IMR-90 (cell line): ENCODE data around the gene AGTPBP1. TPM values are rescaled to one million over a fixed set of nuclear protein-coding genes. Genes with fewer than 3 reads are reported as not detected.

Experiments used
- ATAC-seq: fragments of 200-7000 bp; cut with Tn5 transposase; 2 replicates; pipeline ENCODE4 v1.9.1; 2020; ENCODE audit warnings: low read depth, mild to moderate bottlenecking, moderate library complexity
- BruUV-seq: library from RNA; stranded (reverse); fragments of 400-500 nt; replicated peaks from 2 replicates; lab custom pipeline; 2021; lab: Mats Ljungman, UMichigan
- CTCF ChIA-PET: fragments of 300-600 bp; formaldehyde crosslinking; extraction: SDS; loops from one replicate; lab custom pipeline; 2021; ENCODE audit warnings: antibody characterized with exemption; lab: Yijun Ruan, JAX
- POLR2A ChIA-PET: fragments of 300-600 bp; sonication (Branson Sonifier 250); formaldehyde crosslinking; loops from one replicate; lab custom pipeline; 2022; ENCODE audit warnings: antibody characterized with exemption; ENCODE audit not compliant: unreplicated experiment; lab: Charles Lee
- DNase-seq: peaks from one replicate; pipeline ENCODE4 v3.0.0; 2013
- H2AFZ ChIP-seq: replicated peaks from 2 replicates; pipeline ENCODE3; 2013; ENCODE audit warnings: low read length, mild to moderate bottlenecking; ENCODE audit not compliant: poor library complexity
- H2AK5ac ChIP-seq: 2 replicates; pipeline ENCODE4 v1.6.1; 2013; ENCODE audit warnings: low read depth, low read length, inconsistent platforms
- H2AK9ac ChIP-seq: replicated peaks from 2 replicates; pipeline ENCODE3; 2013; ENCODE audit warnings: mild to moderate bottlenecking, low read depth, low read length, moderate library complexity; ENCODE audit not compliant: poor library complexity
- H2BK120ac ChIP-seq: 2 replicates; pipeline ENCODE4 v1.6.1; 2013; ENCODE audit warnings: low read depth, low read length, inconsistent platforms
- H2BK15ac ChIP-seq: 3 replicates; pipeline ENCODE4 v1.6.1; 2013; ENCODE audit warnings: low read depth, low read length, inconsistent platforms
- H2BK20ac ChIP-seq: 2 replicates; pipeline ENCODE4 v1.6.1; 2013; ENCODE audit warnings: low read depth, mild to moderate bottlenecking, inconsistent platforms, low read length, moderate library complexity
- H2BK5ac ChIP-seq: 2 replicates; pipeline ENCODE4 v1.6.1; 2013; ENCODE audit warnings: mild to moderate bottlenecking, low read depth, low read length, inconsistent platforms; ENCODE audit not compliant: poor library complexity, severe bottlenecking
- H3K14ac ChIP-seq: replicated peaks from 2 replicates; pipeline ENCODE4 v1.6.1; 2013; ENCODE audit warnings: low read depth, low read length, inconsistent platforms
- H3K18ac ChIP-seq: 2 replicates; pipeline ENCODE4 v1.6.1; 2013; ENCODE audit warnings: low read depth, low read length, control low read depth
- H3K23ac ChIP-seq: 2 replicates; pipeline ENCODE4 v1.6.1; 2013; ENCODE audit warnings: low read depth, low read length, inconsistent platforms
- H3K27ac ChIP-seq: 2 replicates; pipeline ENCODE4 v1.5.1; 2013; ENCODE audit warnings: mild to moderate bottlenecking, control low read depth, low read length; ENCODE audit not compliant: insufficient read depth
- H3K27me3 ChIP-seq: 2 replicates; pipeline ENCODE4 v1.6.1; 2013; ENCODE audit warnings: low read length; ENCODE audit not compliant: control insufficient read depth, insufficient read depth
- H3K36me3 ChIP-seq: 2 replicates; pipeline ENCODE4 v1.6.1; 2013; ENCODE audit warnings: low read length, mixed read lengths; ENCODE audit not compliant: control insufficient read depth, insufficient read depth
- H3K4ac ChIP-seq: 2 replicates; pipeline ENCODE4 v1.6.1; 2013; ENCODE audit warnings: low read depth, low read length, inconsistent platforms
- H3K4me1 ChIP-seq: 2 replicates; pipeline ENCODE4 v1.6.1; 2013; ENCODE audit warnings: low read length, mixed read lengths; ENCODE audit not compliant: control insufficient read depth, insufficient read depth
- H3K4me2 ChIP-seq: 2 replicates; pipeline ENCODE4 v1.6.1; 2013; ENCODE audit warnings: low read depth, mild to moderate bottlenecking, control low read depth, low read length, moderate library complexity
- H3K4me3 ChIP-seq: 2 replicates; pipeline ENCODE4 v1.5.1; 2013; ENCODE audit warnings: low read depth, mild to moderate bottlenecking, control low read depth, low read length, moderate library complexity; ENCODE audit not compliant: insufficient read depth
- H3K56ac ChIP-seq: 2 replicates; pipeline ENCODE4 v1.6.1; 2013; ENCODE audit warnings: low read length, inconsistent platforms; ENCODE audit not compliant: insufficient read depth; ENCODE audit errors: extremely low read depth
- H3K79me1 ChIP-seq, 2 experiments: 2 replicates each; pipeline ENCODE4 v1.6.1; 2013; ENCODE audit warnings: low read length in 2 of 2, inconsistent platforms in 1 of 2, low read depth in 1 of 2
- H3K9ac ChIP-seq: 2 replicates; pipeline ENCODE4 v1.6.1; 2013; ENCODE audit warnings: low read depth, low read length, control low read depth
- H3K9me1 ChIP-seq: 2 replicates; pipeline ENCODE4 v1.6.1; 2013; ENCODE audit warnings: low read length, inconsistent platforms; ENCODE audit not compliant: insufficient read depth
- H3K9me3 ChIP-seq: 2 replicates; pipeline ENCODE4 v1.6.1; 2013; ENCODE audit warnings: low read length; ENCODE audit not compliant: control insufficient read depth, insufficient read depth
- H4K20me1 ChIP-seq: 2 replicates; pipeline ENCODE4 v1.6.1; 2013; ENCODE audit warnings: low read length, inconsistent platforms; ENCODE audit not compliant: insufficient read depth
- H4K5ac ChIP-seq: 2 replicates; pipeline ENCODE4 v1.6.1; 2013; ENCODE audit warnings: mild to moderate bottlenecking, low read depth, low read length, control low read depth
- H4K8ac ChIP-seq, 2 experiments: 2 replicates each; pipeline ENCODE4 v1.6.1; 2013; ENCODE audit warnings: low read depth in 2 of 2, low read length in 2 of 2, control low read depth in 1 of 2, inconsistent platforms in 1 of 2
- H4K91ac ChIP-seq: 2 replicates; pipeline ENCODE4 v1.6.1; 2013; ENCODE audit warnings: low read depth, low read length, inconsistent platforms; ENCODE audit not compliant: insufficient read depth
- CEBPB ChIP-seq: IDR thresholded peaks from 2 replicates; pipeline ENCODE4 v1.6.1; 2012; ENCODE audit warnings: low read depth, low read length, improper control_type of control experiment
- CHD1 ChIP-seq: IDR thresholded peaks from 2 replicates; pipeline ENCODE4 v1.6.1; 2012; ENCODE audit warnings: low read depth, low read length, improper control_type of control experiment
- RFX5 ChIP-seq: IDR thresholded peaks from 2 replicates; pipeline ENCODE4 v1.8.0; 2012; ENCODE audit warnings: low read depth, mild to moderate bottlenecking, low read length, moderate library complexity
- WGBS, 2 experiments: methylation state at CpG; one replicate each; pipeline versions ENCODE4 v1.1.5 to v1.1.7; 2013; ENCODE audit warnings: missing lambda C conversion rate in 2 of 2; ENCODE audit not compliant: insufficient read length in 1 of 2; ENCODE audit errors: extremely low coverage in 2 of 2; 5-methylcytosine and 5-hydroxymethylcytosine counted together
- dilution Hi-C: fragments of 300-500 bp; cut with HindIII; formaldehyde crosslinking; loops from one replicate; pipeline ENCODE4 v1.14.3; 2018; ENCODE audit warnings: low sequenced_read_pairs; ENCODE audit not compliant: unreplicated experiment
- in situ Hi-C: fragments of 300-500 bp; cut with MboI; formaldehyde crosslinking; loops from 3 replicates; pipeline ENCODE4 v1.14.3; 2019; ENCODE audit warnings: low sequenced_read_pairs, inconsistent platforms, mixed read lengths
- intact Hi-C: fragments of 100-400 bp; cut with micrococcal nuclease; formaldehyde crosslinking; loops from 2 replicates; pipeline ENCODE4 v1.10.0; 2022
- polyA plus RNA-seq, 3 experiments: library from polyadenylated mRNA; depleted of rRNA; stranded (reverse); fragments of >200 nt; gene quantifications; 2 replicates each; pipeline ENCODE4 v1.2.3, GENCODE V29; 2012; ENCODE audit warnings: low replicate concordance in 1 of 3
- total RNA-seq: library from RNA; depleted of rRNA; stranded (reverse); fragments of >200 nt; gene quantifications from 2 replicates; pipeline ENCODE4 v1.2.3, GENCODE V29; 2012
- TF ChIP-seq, protein P1 (sequence below): fragments of 150-350 bp; IDR thresholded peaks from 2 replicates; pipeline ENCODE4 v1.6.1; 2017; ENCODE audit warnings: mild to moderate bottlenecking, antibody characterized with exemption, low read length, low read depth
- TF ChIP-seq, protein P2 (sequence below): conservative IDR thresholded peaks from 2 replicates; pipeline ENCODE4 v1.5.1; 2012; ENCODE audit warnings: mild to moderate bottlenecking, low read depth, low read length, improper control_type of control experiment

The AGTPBP1 gene
- total and polyA plus RNA-seq, 2 of the 4 experiments (the other 2 are of a cell fraction): 3.3 to 9.0 TPM

DNA sequence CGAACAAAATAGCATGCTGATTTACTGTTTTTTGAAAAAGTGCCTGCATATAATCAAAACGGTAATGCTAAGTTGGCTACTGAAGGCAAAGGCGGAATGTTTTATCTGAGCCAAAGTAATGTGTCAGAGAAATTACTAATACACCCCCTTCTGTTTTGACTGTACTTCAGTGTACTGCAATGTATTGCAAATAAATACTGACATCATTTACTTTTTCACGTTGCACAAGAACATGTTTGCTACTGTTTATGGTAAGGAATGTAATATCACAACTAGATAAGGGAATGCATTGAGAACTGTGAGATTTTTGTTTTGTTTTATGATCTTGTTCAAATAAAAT lies 813 bp upstream of the AGTPBP1 start:
- H3K9me1 ChIP-seq: 0 out of 2 replicates have a peak, but pooled peaks cover 5% of the 10 kb centered on the region
- H3K23ac ChIP-seq: peak overlapping the region; percentile 66; the same call in 1 of the 2 replicates
- in situ Hi-C loops (no loop called here), intact Hi-C loops (no loop called here), dilution Hi-C loops (no loop called here)
- peak overlapping the region; percentile 38; the same call in 1 of the 2 replicates for H4K91ac ChIP-seq
- H2AK5ac ChIP-seq: no peak overlapping the region
- peak overlapping the region; percentile 77 for H4K5ac ChIP-seq
- H3K27ac ChIP-seq: peak overlapping the region; percentile 71; the same call in 1 of the 2 replicates
- H2BK20ac ChIP-seq: no peak overlapping the region
- peak overlapping the region; percentile 55; the same call in 1 of the 2 replicates for H3K4ac ChIP-seq
- H3K4me1 ChIP-seq: no peaks in the 10 kb centered on the region
- H2BK5ac ChIP-seq: no peak overlapping the region
- peak overlapping the region; percentile 77 for H3K9ac ChIP-seq
- ATAC-seq (peak; percentile 2), DNase-seq (peak; percentile 72)
- no CpG with 5 or more reads among the region's 4 CpGs for WGBS, 2 experiments
- TF ChIP-seq CEBPB (peak; percentile 93), CHD1 (no peak), RFX5 (no peak)
- TF ChIP-seq, protein P1, sequence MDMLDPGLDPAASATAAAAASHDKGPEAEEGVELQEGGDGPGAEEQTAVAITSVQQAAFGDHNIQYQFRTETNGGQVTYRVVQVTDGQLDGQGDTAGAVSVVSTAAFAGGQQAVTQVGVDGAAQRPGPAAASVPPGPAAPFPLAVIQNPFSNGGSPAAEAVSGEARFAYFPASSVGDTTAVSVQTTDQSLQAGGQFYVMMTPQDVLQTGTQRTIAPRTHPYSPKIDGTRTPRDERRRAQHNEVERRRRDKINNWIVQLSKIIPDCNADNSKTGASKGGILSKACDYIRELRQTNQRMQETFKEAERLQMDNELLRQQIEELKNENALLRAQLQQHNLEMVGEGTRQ: no peak
- TF ChIP-seq, protein P2, sequence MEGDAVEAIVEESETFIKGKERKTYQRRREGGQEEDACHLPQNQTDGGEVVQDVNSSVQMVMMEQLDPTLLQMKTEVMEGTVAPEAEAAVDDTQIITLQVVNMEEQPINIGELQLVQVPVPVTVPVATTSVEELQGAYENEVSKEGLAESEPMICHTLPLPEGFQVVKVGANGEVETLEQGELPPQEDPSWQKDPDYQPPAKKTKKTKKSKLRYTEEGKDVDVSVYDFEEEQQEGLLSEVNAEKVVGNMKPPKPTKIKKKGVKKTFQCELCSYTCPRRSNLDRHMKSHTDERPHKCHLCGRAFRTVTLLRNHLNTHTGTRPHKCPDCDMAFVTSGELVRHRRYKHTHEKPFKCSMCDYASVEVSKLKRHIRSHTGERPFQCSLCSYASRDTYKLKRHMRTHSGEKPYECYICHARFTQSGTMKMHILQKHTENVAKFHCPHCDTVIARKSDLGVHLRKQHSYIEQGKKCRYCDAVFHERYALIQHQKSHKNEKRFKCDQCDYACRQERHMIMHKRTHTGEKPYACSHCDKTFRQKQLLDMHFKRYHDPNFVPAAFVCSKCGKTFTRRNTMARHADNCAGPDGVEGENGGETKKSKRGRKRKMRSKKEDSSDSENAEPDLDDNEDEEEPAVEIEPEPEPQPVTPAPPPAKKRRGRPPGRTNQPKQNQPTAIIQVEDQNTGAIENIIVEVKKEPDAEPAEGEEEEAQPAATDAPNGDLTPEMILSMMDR: no peak
- no peaks in the 10 kb centered on the region for H4K20me1 ChIP-seq
- H2AFZ ChIP-seq: peak overlapping the region; percentile 96
- H3K4me3 ChIP-seq: peak overlapping the region; percentile 92
- H2BK120ac ChIP-seq: no peak overlapping the region
- peak overlapping the region; percentile 44 for H2AK9ac ChIP-seq
- 0 out of 4 replicates have a peak, but pooled peaks cover 0 to 3% of the 10 kb centered on the region in 2 experiments for H3K79me1 ChIP-seq
- peak overlapping the region; percentile 71 for H3K18ac ChIP-seq
- POLR2A ChIA-PET: no interaction called here
- H3K14ac ChIP-seq: 0 out of 2 replicates have a peak overlapping the region, but pooled peaks have one; percentile 58
- H3K4me2 ChIP-seq: peak overlapping the region; percentile 99
- H4K8ac ChIP-seq: peak overlapping the region; percentile 20 to 33; a peak in 1 of 4 replicates
- CTCF ChIA-PET: no interaction called here
- no peaks in the 10 kb centered on the region for H3K36me3 ChIP-seq
- H3K56ac ChIP-seq: peak overlapping the region; percentile 2
- BruUV-seq: no TSS peak
- H3K27me3 ChIP-seq: peaks cover 17% of the 10 kb centered on the region
- no peak overlapping the region for H2BK15ac ChIP-seq
- no peaks in the 10 kb centered on the region for H3K9me3 ChIP-seq
